DND-41 (cell line): ENCODE data around the gene RASAL2.

Source experiments
- ATAC-seq: fragments of 200-7000 bp; cut with Tn5 transposase; 3 replicates; pipeline ENCODE4 v1.9.1; 2021; ENCODE audit warnings: low read depth; ENCODE audit not compliant: insufficient read depth
- DNase-seq: peaks from one replicate; pipeline ENCODE4 v3.0.0-alpha.2; 2020
- H2AFZ ChIP-seq: 2 replicates; pipeline ENCODE4 v1.6.0; 2012; ENCODE audit warnings: low read depth, low read length
- H3K27ac ChIP-seq: 2 replicates; pipeline ENCODE4 v1.5.1; 2012; ENCODE audit warnings: low read length, inconsistent platforms
- H3K27me3 ChIP-seq: fragments of 200-600 bp; sonication (generic); 2 replicates; pipeline ENCODE4 v1.6.0; 2012; ENCODE audit warnings: low read length, mild to moderate bottlenecking, inconsistent platforms; ENCODE audit not compliant: insufficient read depth, poor library complexity
- H3K36me3 ChIP-seq: 2 replicates; pipeline ENCODE4 v1.5.1; 2012; ENCODE audit warnings: low read length, inconsistent platforms; ENCODE audit not compliant: insufficient read depth
- H3K4me1 ChIP-seq: 2 replicates; pipeline ENCODE4 v1.5.1; 2012; ENCODE audit warnings: mild to moderate bottlenecking, low read length; ENCODE audit not compliant: insufficient read depth
- H3K4me2 ChIP-seq: 2 replicates; pipeline ENCODE4 v1.6.0; 2012; ENCODE audit warnings: mild to moderate bottlenecking, moderate library complexity, low read length, inconsistent platforms; ENCODE audit not compliant: insufficient read depth
- H3K4me3 ChIP-seq, 2 experiments: fragments of 200-600 bp in 1 of 2; shearing (Covaris generic) in 1 of 2; 2 replicates each; pipeline ENCODE4 v1.5.1; 2012 to 2016; ENCODE audit warnings: inconsistent platforms in 2 of 2, low read length in 2 of 2, mild to moderate bottlenecking in 2 of 2, low read depth in 1 of 2, moderate library complexity in 1 of 2
- H3K79me2 ChIP-seq: 2 replicates; pipeline ENCODE4 v1.6.0; 2012; ENCODE audit warnings: low read length, inconsistent platforms; ENCODE audit not compliant: insufficient read depth
- H3K9ac ChIP-seq: 2 replicates; pipeline ENCODE4 v1.6.0; 2012; ENCODE audit warnings: low read depth, mild to moderate bottlenecking, inconsistent platforms, low read length, moderate library complexity
- H3K9me3 ChIP-seq: 2 replicates; pipeline ENCODE4 v1.5.1; 2012; ENCODE audit warnings: low read length, moderate library complexity, mild to moderate bottlenecking, inconsistent platforms; ENCODE audit not compliant: insufficient read depth, severe bottlenecking
- H4K20me1 ChIP-seq: 2 replicates; pipeline ENCODE4 v1.6.0; 2012; ENCODE audit warnings: low read length; ENCODE audit not compliant: insufficient read depth
- CTCF ChIP-seq: IDR thresholded peaks from 2 replicates; pipeline ENCODE4 v1.5.1; 2012; ENCODE audit warnings: borderline replicate concordance, low read length, moderate library complexity, mild to moderate bottlenecking; ENCODE audit not compliant: poor library complexity, severe bottlenecking; ENCODE audit errors: extremely low read depth
- EZH2 ChIP-seq: IDR thresholded peaks from 3 replicates; pipeline ENCODE4 v1.6.1; 2012; ENCODE audit warnings: borderline replicate concordance, low read depth, mild to moderate bottlenecking, moderate library complexity, low read length, inconsistent platforms; ENCODE audit not compliant: severe bottlenecking

Gene RASAL2

GRCh38 chr1:178330848-178331497, 237.1 kb downstream of the RASAL2 start:
- no peaks in the 10 kb centered on the region for H3K4me1 ChIP-seq
- no peaks in the 10 kb centered on the region for H3K9me3 ChIP-seq
- no peak overlapping the region for H3K27ac ChIP-seq
- H3K9ac ChIP-seq = no peak overlapping the region
- no peaks in the 10 kb centered on the region for H3K36me3 ChIP-seq
- TF ChIP-seq CTCF = no peak
- no peak for TF ChIP-seq EZH2
- no peaks in the 10 kb centered on the region for H3K27me3 ChIP-seq
- no peak overlapping the region for H3K4me2 ChIP-seq
- no peaks in the 10 kb centered on the region for H3K79me2 ChIP-seq
- H2AFZ ChIP-seq = no peak overlapping the region
- no peak for DNase-seq
- H4K20me1 ChIP-seq = no peaks in the 10 kb centered on the region
- ATAC-seq = no peak
- H3K4me3 ChIP-seq = no peak overlapping the region

GRCh38 chr1:178335426-178335825, 241.5 kb downstream of the RASAL2 start:
- TF ChIP-seq EZH2 (no peak), CTCF (no peak)
- ATAC-seq = no peak
- H3K79me2 ChIP-seq = no peaks in the 10 kb centered on the region

DNA sequence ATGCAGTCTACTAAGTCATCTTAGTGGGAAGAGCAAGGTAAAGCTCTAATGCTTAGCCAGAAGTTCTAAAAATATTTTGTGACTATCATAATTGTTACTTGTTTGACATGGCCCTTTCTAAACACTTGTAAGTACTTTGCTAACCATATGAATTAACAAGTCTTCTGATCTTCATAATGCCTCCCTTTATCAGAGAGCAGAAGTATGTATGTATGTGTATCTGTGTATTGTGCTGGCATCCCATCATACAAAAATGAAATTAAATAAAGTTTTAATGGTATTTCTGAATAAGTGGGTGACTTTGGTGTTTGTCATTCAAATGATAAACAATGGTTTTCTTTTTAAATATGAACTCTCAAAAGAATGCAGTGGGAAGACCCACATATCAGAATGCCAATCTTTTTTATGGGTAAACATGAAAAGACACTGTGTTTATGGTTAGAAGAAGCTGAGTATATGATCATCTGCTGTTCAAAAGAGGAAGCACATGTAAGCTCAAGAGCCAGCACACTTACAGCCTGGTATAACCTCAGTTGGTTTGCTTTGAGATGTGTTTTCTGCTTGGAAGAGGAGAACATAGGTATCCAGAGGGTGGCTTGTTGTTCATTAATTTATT, 243.3 kb downstream of the RASAL2 start:
- no peaks in the 10 kb centered on the region for H3K79me2 ChIP-seq
- H3K9me3 ChIP-seq = no peaks in the 10 kb centered on the region
- no peak overlapping the region for H3K4me2 ChIP-seq
- H3K9ac ChIP-seq = no peak overlapping the region
- no peaks in the 10 kb centered on the region for H3K4me1 ChIP-seq
- peaks cover 3% of the 10 kb centered on the region for H3K27me3 ChIP-seq
- H2AFZ ChIP-seq = no peak overlapping the region
- no peak overlapping the region for H3K4me3 ChIP-seq
- no peaks in the 10 kb centered on the region for H3K36me3 ChIP-seq
- H3K27ac ChIP-seq = no peak overlapping the region
- TF ChIP-seq EZH2 (no peak), CTCF (no peak)
- H4K20me1 ChIP-seq = no peaks in the 10 kb centered on the region
- no peak for ATAC-seq
- no peak for DNase-seq

More at GRCh38 chr1:178335426-178335825, 241.5 kb downstream of the RASAL2 start:
- no peak overlapping the region for H3K4me3 ChIP-seq
- H3K9me3 ChIP-seq = no peaks in the 10 kb centered on the region
- peaks cover 3% of the 10 kb centered on the region for H3K27me3 ChIP-seq
- no peak overlapping the region for H3K4me2 ChIP-seq
- no peaks in the 10 kb centered on the region for H3K36me3 ChIP-seq
- H3K4me1 ChIP-seq = no peaks in the 10 kb centered on the region
- H3K9ac ChIP-seq = no peak overlapping the region
- no peaks in the 10 kb centered on the region for H4K20me1 ChIP-seq
- no peak overlapping the region for H3K27ac ChIP-seq
- no peak for DNase-seq
- no peak overlapping the region for H2AFZ ChIP-seq
